HUES48 (cell line): ENCODE measurements around the gene TTYH1.

ENCODE experiments used
- H3K27ac ChIP-seq: one replicate; pipeline ENCODE4 v1.7.0; 2013; ENCODE audit warnings: low read depth, low read length, inconsistent platforms
- H3K27me3 ChIP-seq: 2 replicates; pipeline ENCODE4 v1.6.1; 2013; ENCODE audit warnings: mild to moderate bottlenecking, low read length; ENCODE audit not compliant: control insufficient read depth, insufficient read depth
- H3K36me3 ChIP-seq: 2 replicates; pipeline ENCODE4 v1.6.1; 2013; ENCODE audit warnings: low read length; ENCODE audit not compliant: control insufficient read depth, insufficient read depth
- H3K4me1 ChIP-seq: 2 replicates; pipeline ENCODE4 v1.6.1; 2013; ENCODE audit warnings: mild to moderate bottlenecking, low read length; ENCODE audit not compliant: control insufficient read depth, insufficient read depth
- H3K4me3 ChIP-seq: 2 replicates; pipeline ENCODE4 v1.5.1; 2013; ENCODE audit warnings: mild to moderate bottlenecking, low read depth, low read length
- H3K9ac ChIP-seq: 2 replicates; pipeline ENCODE4 v1.6.1; 2013; ENCODE audit warnings: mild to moderate bottlenecking, low read depth, low read length, moderate library complexity
- H3K9me3 ChIP-seq: 2 replicates; pipeline ENCODE4 v1.6.1; 2013; ENCODE audit warnings: low read length; ENCODE audit not compliant: control insufficient read depth, insufficient read depth

TTYH1 gene

DNA sequence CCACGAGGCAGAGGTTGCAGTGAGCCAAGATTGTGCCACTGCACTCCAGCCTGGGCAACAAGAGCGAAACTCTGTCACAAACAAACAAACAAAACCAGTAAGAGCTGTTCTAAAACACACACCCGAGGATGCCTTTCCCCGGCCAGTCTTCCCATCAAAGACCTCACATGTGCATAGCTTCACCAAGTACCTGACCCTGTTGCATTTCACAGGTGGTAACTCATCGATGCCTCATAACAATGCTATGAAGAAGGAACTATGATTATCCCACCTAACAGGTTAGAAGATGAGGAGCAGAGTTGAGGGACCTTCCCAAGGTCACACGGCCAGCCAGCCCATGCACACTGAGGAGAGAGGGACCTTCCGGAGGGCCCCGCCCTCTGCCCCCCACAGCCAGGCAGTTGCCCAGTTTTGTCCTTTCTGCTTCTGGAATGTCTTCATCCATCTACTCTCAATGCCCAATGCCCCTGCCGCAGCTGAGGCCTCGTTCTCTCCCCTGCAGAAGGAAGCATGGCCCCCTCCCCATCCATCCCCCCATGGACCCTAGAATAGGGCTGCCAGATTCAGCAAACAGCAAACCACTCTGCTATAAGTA is 17.0 kb downstream of the TTYH1 start:
- no peak overlapping the region for H3K27ac ChIP-seq
- H3K4me1 ChIP-seq: peaks cover 22% of the 10 kb centered on the region
- no peaks in the 10 kb centered on the region for H3K36me3 ChIP-seq
- no peak overlapping the region for H3K4me3 ChIP-seq
- no peak overlapping the region for H3K9ac ChIP-seq
- peaks cover 3% of the 10 kb centered on the region for H3K27me3 ChIP-seq
- no peaks in the 10 kb centered on the region for H3K9me3 ChIP-seq

DNA sequence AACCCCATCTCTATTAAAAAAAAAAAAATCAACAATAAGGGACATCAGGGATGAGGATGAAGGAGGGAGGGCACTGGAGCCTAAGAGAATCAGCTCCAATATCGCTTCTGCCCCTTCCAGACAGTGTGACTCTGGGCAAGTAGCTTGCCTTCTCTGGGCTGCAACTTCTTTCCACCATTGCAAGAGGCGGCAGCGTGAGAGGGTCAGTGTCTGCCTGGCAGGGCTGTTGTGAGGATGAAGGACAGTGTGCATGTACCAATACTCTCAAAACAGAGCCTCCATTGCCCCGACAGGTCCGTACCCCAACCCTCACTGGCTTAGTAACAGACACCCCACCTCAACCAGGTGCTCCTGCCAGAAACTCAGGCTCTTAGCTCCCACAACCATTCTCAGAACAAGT is 18.4 kb downstream of the TTYH1 start:
- H3K4me1 ChIP-seq: peaks cover 22% of the 10 kb centered on the region

DNA sequence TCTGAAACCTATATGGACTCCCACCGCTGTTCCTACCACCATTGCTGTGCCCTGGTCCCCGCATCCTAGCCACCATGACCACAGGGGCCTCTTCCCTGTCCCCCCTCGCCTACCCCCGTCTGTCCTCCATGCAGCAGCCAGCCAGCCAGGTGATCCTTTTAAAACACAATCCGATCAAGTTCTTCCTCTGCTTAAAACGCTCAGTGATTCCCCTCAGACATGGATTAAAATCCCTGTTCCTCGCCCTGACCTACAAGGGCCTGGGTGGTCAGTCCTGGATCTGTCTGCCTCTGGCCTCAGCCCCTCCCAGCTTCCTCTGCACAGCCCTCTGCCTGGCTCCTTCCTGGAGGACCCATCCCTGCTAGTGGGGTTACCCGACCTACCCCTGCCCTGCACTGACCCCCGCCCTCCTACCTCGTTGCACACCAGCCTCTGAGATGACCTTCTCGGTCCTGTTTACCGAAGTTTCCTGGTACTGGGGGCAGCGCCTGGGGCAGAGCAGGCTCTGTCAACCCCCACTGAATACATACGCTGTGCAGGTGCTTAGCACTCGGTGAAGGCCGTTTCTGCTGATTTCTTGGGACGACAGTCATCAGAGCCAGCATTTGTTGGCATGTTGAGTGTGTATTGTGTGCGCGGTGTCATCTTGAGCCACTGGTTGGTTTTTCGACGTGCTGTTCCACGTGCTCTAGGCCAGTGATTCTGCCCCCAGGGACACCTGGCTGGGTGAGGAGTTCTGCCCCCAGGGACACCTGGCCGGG is 19.0 kb downstream of the TTYH1 start:
- H3K36me3 ChIP-seq: peaks cover 5% of the 10 kb centered on the region; the same call in 1 of the 2 replicates
- no peak overlapping the region for H3K4me3 ChIP-seq
- H3K9me3 ChIP-seq: no peaks in the 10 kb centered on the region
- no peak overlapping the region for H3K9ac ChIP-seq
- peaks cover 3% of the 10 kb centered on the region; the same call in 1 of the 2 replicates for H3K27me3 ChIP-seq
- no peak overlapping the region for H3K27ac ChIP-seq
- H3K4me1 ChIP-seq: peaks cover 22% of the 10 kb centered on the region

More for the DNA sequence above, 18.4 kb downstream of the TTYH1 start:
- Histone ChIP-seq H3K9me3 (no peaks in the 10 kb centered on the region), H3K27ac (no peak overlapping the region), H3K9ac (no peak overlapping the region), H3K36me3 (peaks cover 1% of the 10 kb centered on the region; the same call in 1 of the 2 replicates), H3K27me3 (peaks cover 3% of the 10 kb centered on the region; the same call in 1 of the 2 replicates), H3K4me3 (no peak overlapping the region)

DNA sequence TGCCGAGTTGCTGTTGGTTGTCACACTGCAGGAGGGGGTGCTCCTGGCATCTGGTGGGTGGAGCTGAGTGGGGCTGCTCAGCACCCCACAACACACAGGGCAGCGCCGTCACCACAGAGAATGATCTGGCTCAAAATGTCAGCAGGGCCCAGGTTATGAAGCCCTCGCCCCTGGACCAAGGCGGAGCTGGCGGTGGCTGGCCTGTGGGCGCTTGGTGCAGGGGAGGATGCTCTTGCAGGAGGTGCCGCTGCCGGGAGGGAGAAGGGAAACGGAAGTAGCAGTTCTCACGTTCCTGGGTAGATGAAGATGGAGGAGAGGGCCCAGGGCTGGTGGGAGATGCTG is 19.6 kb downstream of the TTYH1 start:
- no peaks in the 10 kb centered on the region for H3K9me3 ChIP-seq
- H3K9ac ChIP-seq: no peak overlapping the region
- peaks cover 5% of the 10 kb centered on the region; the same call in 1 of the 2 replicates for H3K36me3 ChIP-seq
- peaks cover 3% of the 10 kb centered on the region; the same call in 1 of the 2 replicates for H3K27me3 ChIP-seq
- H3K27ac ChIP-seq: no peak overlapping the region
- peaks cover 22% of the 10 kb centered on the region for H3K4me1 ChIP-seq
- H3K4me3 ChIP-seq: no peak overlapping the region

DNA sequence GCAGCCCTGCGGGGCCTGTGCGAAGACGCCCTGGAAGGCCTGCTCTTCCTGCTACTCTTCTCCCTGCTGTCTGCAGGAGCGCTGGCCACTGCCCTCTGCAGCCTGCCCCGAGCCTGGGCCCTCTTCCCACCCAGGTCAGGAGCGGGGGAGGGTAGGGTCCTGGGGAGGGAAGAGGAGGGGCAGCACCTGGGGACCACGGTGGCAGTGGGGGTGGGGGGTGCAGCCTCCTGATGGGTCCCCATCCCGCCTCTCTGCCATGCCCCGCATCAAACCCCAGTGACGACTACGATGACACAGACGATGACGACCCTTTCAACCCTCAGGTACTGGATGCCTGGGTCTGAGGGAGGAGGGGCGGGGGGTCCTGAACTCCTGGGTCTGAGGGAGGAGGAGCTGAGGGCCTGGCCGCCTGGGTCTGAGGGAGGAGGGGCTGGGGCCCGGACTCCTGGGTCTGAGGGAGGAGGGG is 20.3 kb downstream of the TTYH1 start:
- H3K9me3 ChIP-seq: no peaks in the 10 kb centered on the region
- H3K4me1 ChIP-seq: peaks cover 18% of the 10 kb centered on the region
- H3K27ac ChIP-seq: no peak overlapping the region
- H3K9ac ChIP-seq: no peak overlapping the region
- H3K27me3 ChIP-seq: peaks cover 3% of the 10 kb centered on the region; the same call in 1 of the 2 replicates
- H3K36me3 ChIP-seq: peaks cover 5% of the 10 kb centered on the region; the same call in 1 of the 2 replicates
- no peak overlapping the region for H3K4me3 ChIP-seq

DNA sequence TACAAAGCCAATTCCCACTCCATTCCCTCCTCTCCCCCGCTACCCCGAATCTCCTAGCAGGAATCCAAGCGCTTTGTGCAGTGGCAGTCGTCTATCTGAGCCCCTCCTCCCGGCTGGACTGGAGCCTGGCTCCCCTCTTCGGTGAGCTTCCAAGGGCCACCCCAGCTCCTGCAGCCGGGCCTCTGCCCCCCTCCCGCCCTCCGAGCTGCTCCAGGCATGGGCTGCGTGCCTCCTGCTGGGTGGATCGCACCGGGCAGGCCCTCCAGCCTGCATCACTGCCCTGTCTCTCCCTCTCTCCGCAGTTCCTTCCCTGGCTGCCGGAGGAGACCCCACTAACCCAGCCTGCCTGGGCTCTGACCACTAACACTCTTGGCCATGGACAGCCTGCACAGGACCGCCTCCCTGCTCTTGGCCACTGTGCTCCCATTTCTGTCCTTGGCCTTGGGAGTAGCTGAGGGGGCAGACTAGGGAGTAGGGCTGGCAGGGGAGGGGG is 20.8 kb downstream of the TTYH1 start:
- no peak overlapping the region for H3K9ac ChIP-seq
- no peak overlapping the region for H3K4me3 ChIP-seq
- H3K9me3 ChIP-seq: no peaks in the 10 kb centered on the region
- peaks cover 18% of the 10 kb centered on the region for H3K4me1 ChIP-seq
- peaks cover 3% of the 10 kb centered on the region; the same call in 1 of the 2 replicates for H3K27me3 ChIP-seq
- peaks cover 5% of the 10 kb centered on the region; the same call in 1 of the 2 replicates for H3K36me3 ChIP-seq
- H3K27ac ChIP-seq: no peak overlapping the region

DNA sequence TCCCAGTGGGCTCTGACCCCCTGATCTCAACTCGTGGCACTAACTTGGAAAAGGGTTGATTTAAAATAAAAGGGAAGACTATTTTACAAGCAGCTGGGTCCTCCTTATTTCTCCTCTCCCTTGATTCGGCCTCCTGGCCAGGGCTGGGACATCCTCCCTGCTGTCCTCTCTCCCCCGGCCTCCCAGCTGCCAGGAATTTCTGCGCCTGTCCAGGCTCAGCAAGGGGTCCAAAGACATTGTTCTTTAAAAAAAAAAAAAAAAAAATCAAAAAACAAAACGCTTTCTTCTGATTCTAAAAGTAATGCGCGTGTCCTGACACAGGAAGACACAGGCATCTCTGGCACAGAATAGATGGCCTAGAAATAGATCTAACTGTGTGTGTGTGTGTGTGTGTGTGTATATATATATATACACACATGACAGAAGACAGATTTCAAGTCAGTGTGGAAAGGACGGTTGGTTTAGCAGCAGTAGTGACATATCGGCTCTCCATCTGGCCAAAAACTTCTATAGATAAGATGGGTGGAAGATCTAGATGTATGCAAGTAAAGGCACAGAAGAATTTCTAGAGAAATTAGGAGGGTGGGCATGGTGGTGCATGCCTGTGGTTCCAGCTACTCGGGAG is 21.5 kb downstream of the TTYH1 start:
- H3K27ac ChIP-seq: no peak overlapping the region
- H3K4me3 ChIP-seq: no peak overlapping the region
- no peak overlapping the region for H3K9ac ChIP-seq
- H3K4me1 ChIP-seq: peaks cover 18% of the 10 kb centered on the region
- H3K36me3 ChIP-seq: peaks cover 5% of the 10 kb centered on the region; the same call in 1 of the 2 replicates
- peaks cover 3% of the 10 kb centered on the region; the same call in 1 of the 2 replicates for H3K27me3 ChIP-seq
- no peaks in the 10 kb centered on the region for H3K9me3 ChIP-seq

DNA sequence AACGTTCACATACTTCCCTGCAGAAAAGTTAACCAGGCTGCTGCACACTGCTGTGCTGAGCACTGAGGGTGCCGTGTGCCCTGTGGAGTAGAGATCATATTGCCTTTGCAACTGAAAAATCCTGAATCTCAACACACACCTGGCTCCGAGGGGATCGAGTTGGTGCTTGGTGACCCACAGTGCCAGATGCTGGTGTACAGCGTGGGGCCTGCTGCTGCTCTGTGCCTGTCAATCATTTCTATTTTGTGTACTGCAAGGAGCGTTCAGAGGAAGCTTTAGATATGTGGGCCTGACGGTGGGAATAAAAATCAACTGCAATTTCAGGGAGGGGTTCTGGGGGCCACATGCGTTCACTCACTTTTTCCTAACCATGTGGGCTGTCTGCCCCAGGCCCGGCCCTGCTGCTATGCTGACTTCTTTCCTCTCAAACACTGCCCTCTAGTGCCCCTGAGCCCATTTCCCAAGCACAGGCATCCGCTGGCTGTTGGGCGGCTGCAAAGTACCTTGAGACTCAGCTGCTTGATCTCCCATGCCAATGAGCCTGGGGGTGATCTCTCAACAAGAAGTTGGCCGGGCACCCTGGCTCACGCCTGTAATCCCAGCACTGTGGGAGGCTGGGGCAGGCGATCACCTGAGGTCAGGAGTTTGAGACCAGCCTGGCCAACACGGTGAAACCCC is 24.0 kb downstream of the TTYH1 start:
- H3K4me1 ChIP-seq: peaks cover 16% of the 10 kb centered on the region
- H3K27me3 ChIP-seq: no peaks in the 10 kb centered on the region
- no peak overlapping the region for H3K27ac ChIP-seq
- H3K4me3 ChIP-seq: no peak overlapping the region
- no peaks in the 10 kb centered on the region for H3K9me3 ChIP-seq
- H3K9ac ChIP-seq: no peak overlapping the region
- peaks cover 5% of the 10 kb centered on the region; the same call in 1 of the 2 replicates for H3K36me3 ChIP-seq

DNA sequence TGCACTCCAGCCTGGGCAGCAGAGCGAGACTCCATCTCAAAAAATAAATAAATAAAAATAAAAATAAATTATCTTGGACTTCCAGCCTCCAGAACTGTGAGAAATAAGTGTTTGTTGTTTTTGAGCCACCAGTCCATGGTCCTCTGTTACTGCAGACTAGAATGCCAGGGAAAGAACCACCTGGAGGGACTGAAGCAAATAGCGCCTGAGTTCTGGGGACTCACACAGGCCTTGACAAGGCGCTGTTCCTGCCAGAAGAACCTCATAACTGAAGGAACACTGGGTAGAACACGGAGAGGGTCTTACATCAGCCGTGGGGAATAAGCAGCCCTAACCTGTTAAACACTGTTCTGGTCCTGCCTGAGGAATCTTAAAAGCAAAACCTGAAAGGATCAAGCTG is 25.4 kb downstream of the TTYH1 start:
- Histone ChIP-seq H3K9ac (no peak overlapping the region), H3K27me3 (no peaks in the 10 kb centered on the region), H3K9me3 (no peaks in the 10 kb centered on the region), H3K4me3 (no peak overlapping the region), H3K4me1 (peaks cover 9% of the 10 kb centered on the region), H3K36me3 (peaks cover 12% of the 10 kb centered on the region), H3K27ac (no peak overlapping the region)

DNA sequence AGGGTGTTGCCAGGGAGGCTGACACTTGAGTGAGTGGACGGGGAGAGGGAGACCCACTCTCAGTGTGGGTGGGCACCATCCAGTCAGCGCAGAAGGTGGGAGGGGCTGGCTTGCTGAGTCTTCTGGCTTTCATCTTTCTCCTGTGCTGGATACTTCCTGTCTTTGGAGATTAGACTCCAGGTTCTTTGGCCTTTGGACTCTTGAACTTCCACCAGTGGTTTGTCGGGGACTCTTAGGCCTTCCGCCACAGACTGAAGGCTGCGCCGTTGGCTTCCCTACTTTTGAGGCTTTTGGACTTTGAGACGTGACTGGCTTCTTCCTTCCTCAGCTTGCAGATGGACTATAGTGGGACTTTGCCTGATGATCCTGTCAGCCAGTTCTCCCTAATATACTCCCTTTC is 29.5 kb downstream of the TTYH1 start:
- Histone ChIP-seq H3K4me3 (no peak overlapping the region), H3K9ac (no peak overlapping the region), H3K36me3 (peaks cover 15% of the 10 kb centered on the region), H3K9me3 (no peaks in the 10 kb centered on the region), H3K27ac (no peak overlapping the region), H3K4me1 (peaks cover 4% of the 10 kb centered on the region; the same call in 1 of the 2 replicates), H3K27me3 (no peaks in the 10 kb centered on the region)
